Measurements from ENCODE around the gene PACSIN1. TPM values are rescaled to one million over a fixed set of nuclear protein-coding genes. Genes with fewer than 3 reads are reported as not detected.

The PACSIN1 gene
- total RNA-seq, 1 experiment from 2014 or later: not detected

- no peaks in the 10 kb centered on the region for H3K9me3 ChIP-seq (ENCODE audit: low read depth, low read length, poor library complexity, severe bottlenecking)
- no peak overlapping the region for H3K27ac ChIP-seq (ENCODE audit: low read depth, low read length, poor library complexity, severe bottlenecking)
- H3K4me3 ChIP-seq (ENCODE audit: low read depth, low read length, poor library complexity, severe bottlenecking): no peak overlapping the region
- POLR2A ChIA-PET (ENCODE audit: low non-redundant PET): no interaction called here
- BruUV-seq (replicated peaks): no TSS peak
- H3K27me3 ChIP-seq (replicated peaks; ENCODE audit: insufficient read depth, low read depth, low read length, poor library complexity): no peaks in the 10 kb centered on the region
- no peaks in the 10 kb centered on the region for H3K36me3 ChIP-seq (ENCODE audit: insufficient read depth, low read length, poor library complexity, severe bottlenecking)
- CTCF ChIA-PET: interaction anchor here (0.7 kb wide), 1 partner anchor 438 kb away, joined by 8 read pairs; no protein-coding TSS in a partner anchor
- no peak for DNase-seq (ENCODE audit: low spot score)
- H3K4me1 ChIP-seq (ENCODE audit: insufficient read depth, low read length, poor library complexity, severe bottlenecking): peaks cover 7% of the 10 kb centered on the region
- intact Hi-C loops (cut with micrococcal nuclease; ENCODE audit: unreplicated experiment): no loop called here
- TF ChIP-seq CTCF (conservative IDR thresholded peaks at IDR 0.05; ENCODE audit: low read depth, low read length) (no peak), EZH2 (IDR thresholded peaks at IDR 0.05; ENCODE audit: borderline replicate concordance, low read depth, low read length, poor library complexity, severe bottlenecking) (no peak)
Observed at GRCh38 chr6:34473967-34474366, 8.1 kb downstream of the PACSIN1 start.

- no peak overlapping the region for H3K4me3 ChIP-seq (ENCODE audit: low read depth, low read length, poor library complexity, severe bottlenecking)
- no peaks in the 10 kb centered on the region for H3K9me3 ChIP-seq (ENCODE audit: low read depth, low read length, poor library complexity, severe bottlenecking)
- intact Hi-C loops (cut with micrococcal nuclease; ENCODE audit: unreplicated experiment): no loop called here
- no peak for TF ChIP-seq EZH2 (IDR thresholded peaks at IDR 0.05; ENCODE audit: borderline replicate concordance, low read depth, low read length, poor library complexity, severe bottlenecking)
- TF ChIP-seq CTCF (conservative IDR thresholded peaks at IDR 0.05; ENCODE audit: low read depth, low read length): no peak
- H3K27me3 ChIP-seq (replicated peaks; ENCODE audit: insufficient read depth, low read depth, low read length, poor library complexity): no peaks in the 10 kb centered on the region
- DNase-seq (ENCODE audit: low spot score): no peak
- POLR2A ChIA-PET (ENCODE audit: low non-redundant PET): no interaction called here
- no peaks in the 10 kb centered on the region for H3K36me3 ChIP-seq (ENCODE audit: insufficient read depth, low read length, poor library complexity, severe bottlenecking)
- CTCF ChIA-PET: interaction anchor here (0.5 to 0.7 kb wide), 2 partner anchors 21 to 437 kb away, joined by 4 to 8 read pairs; no protein-coding TSS in a partner anchor
- peaks cover 7% of the 10 kb centered on the region for H3K4me1 ChIP-seq (ENCODE audit: insufficient read depth, low read length, poor library complexity, severe bottlenecking)
- no peak overlapping the region for H3K27ac ChIP-seq (ENCODE audit: low read depth, low read length, poor library complexity, severe bottlenecking)
- no TSS peak for BruUV-seq (replicated peaks)
Observed at GRCh38 chr6:34474754-34475153, 8.9 kb downstream of the PACSIN1 start.

- DNase-seq (ENCODE audit: low spot score): no peak
Observed at GRCh38 chr6:34475238-34475682, 9.4 kb downstream of the PACSIN1 start.

More at GRCh38 chr6:34475238-34475682, 9.4 kb downstream of the PACSIN1 start:
- BruUV-seq (replicated peaks): no TSS peak
- no peaks in the 10 kb centered on the region for H3K27me3 ChIP-seq (replicated peaks; ENCODE audit: insufficient read depth, low read depth, low read length, poor library complexity)
- TF ChIP-seq EZH2 (IDR thresholded peaks at IDR 0.05; ENCODE audit: borderline replicate concordance, low read depth, low read length, poor library complexity, severe bottlenecking) (no peak), CTCF (conservative IDR thresholded peaks at IDR 0.05; ENCODE audit: low read depth, low read length) (no peak)
- no peaks in the 10 kb centered on the region for H3K9me3 ChIP-seq (ENCODE audit: low read depth, low read length, poor library complexity, severe bottlenecking)
- no peak overlapping the region for H3K27ac ChIP-seq (ENCODE audit: low read depth, low read length, poor library complexity, severe bottlenecking)
- ChIA-PET POLR2A (ENCODE audit: low non-redundant PET) (no interaction called here), CTCF (interaction anchor here (0.5 to 0.6 kb wide), 2 partner anchors 20 to 730 kb away, joined by 4 to 6 read pairs; no protein-coding TSS in a partner anchor)
- intact Hi-C loops (cut with micrococcal nuclease; ENCODE audit: unreplicated experiment): no loop called here
- peaks cover 7% of the 10 kb centered on the region for H3K4me1 ChIP-seq (ENCODE audit: insufficient read depth, low read length, poor library complexity, severe bottlenecking)
- H3K4me3 ChIP-seq (ENCODE audit: low read depth, low read length, poor library complexity, severe bottlenecking): no peak overlapping the region
- H3K36me3 ChIP-seq (ENCODE audit: insufficient read depth, low read length, poor library complexity, severe bottlenecking): no peaks in the 10 kb centered on the region
